H9 (cell line): ENCODE results near the gene BANP. TPM values are rescaled to one million over a fixed set of nuclear protein-coding genes. Genes with fewer than 3 reads are reported as not detected.

Experiments used
- DNase-seq: peaks from one replicate; pipeline ENCODE4 v3.0.0-alpha.2; 2017
- H2AFZ ChIP-seq: one replicate; pipeline ENCODE4 v1.6.1; 2013; ENCODE audit warnings: mild to moderate bottlenecking, low read length, control low read depth, moderate library complexity
- H2AK5ac ChIP-seq: 2 replicates; pipeline ENCODE4 v1.6.1; 2013; ENCODE audit warnings: low read length, control low read depth, mixed read lengths; ENCODE audit not compliant: insufficient read length
- H2BK120ac ChIP-seq: one replicate; pipeline ENCODE4 v1.6.1; 2013; ENCODE audit warnings: low read depth, mild to moderate bottlenecking, low read length, control low read depth, inconsistent platforms; ENCODE audit not compliant: poor library complexity, severe bottlenecking
- H2BK12ac ChIP-seq: 2 replicates; pipeline ENCODE4 v1.6.1; 2013; ENCODE audit warnings: low read length, control low read depth, mixed read lengths, low read depth; ENCODE audit not compliant: insufficient read length
- H2BK15ac ChIP-seq: 2 replicates; pipeline ENCODE4 v1.6.1; 2013; ENCODE audit warnings: low read depth, low read length, control low read depth
- H2BK20ac ChIP-seq: one replicate; pipeline ENCODE4 v1.6.1; 2013; ENCODE audit warnings: low read depth, mild to moderate bottlenecking, low read length, control low read depth, inconsistent platforms; ENCODE audit not compliant: poor library complexity, severe bottlenecking
- H2BK5ac ChIP-seq: 2 replicates; pipeline ENCODE4 v1.6.1; 2013; ENCODE audit warnings: low read length, control low read depth, mixed read lengths; ENCODE audit not compliant: insufficient read length
- H3K14ac ChIP-seq: 2 replicates; pipeline ENCODE4 v1.6.1; 2013; ENCODE audit warnings: low read length, control low read depth; ENCODE audit not compliant: insufficient read depth
- H3K18ac ChIP-seq: 2 replicates; pipeline ENCODE4 v1.6.1; 2013; ENCODE audit warnings: low read depth, mild to moderate bottlenecking, mixed read lengths, low read length, control low read depth; ENCODE audit not compliant: insufficient read length
- H3K23ac ChIP-seq: 2 replicates; pipeline ENCODE4 v1.6.1; 2013; ENCODE audit warnings: low read length, control low read depth, mixed read lengths, low read depth; ENCODE audit not compliant: insufficient read length
- H3K23me2 ChIP-seq: 2 replicates; pipeline ENCODE4 v1.6.1; 2013; ENCODE audit warnings: low read depth, mild to moderate bottlenecking, mixed read lengths, low read length, control low read depth; ENCODE audit not compliant: insufficient read length, poor library complexity, severe bottlenecking
- H3K27ac ChIP-seq: 2 replicates; pipeline ENCODE4 v1.5.1; 2013; ENCODE audit warnings: low read length, control low read depth, mixed read lengths, low read depth; ENCODE audit not compliant: insufficient read length
- H3K27me3 ChIP-seq: 2 replicates; pipeline ENCODE4 v1.6.1; 2013; ENCODE audit warnings: low read length, control low read depth, inconsistent platforms; ENCODE audit not compliant: insufficient read depth
- H3K4ac ChIP-seq: 2 replicates; pipeline ENCODE4 v1.6.1; 2013; ENCODE audit warnings: low read depth, mild to moderate bottlenecking, control low read depth, inconsistent platforms, low read length, moderate library complexity
- H3K4me1 ChIP-seq: 2 replicates; pipeline ENCODE4 v1.6.1; 2013; ENCODE audit warnings: low read length, control low read depth, inconsistent platforms; ENCODE audit not compliant: insufficient read depth
- H3K4me2 ChIP-seq: 2 replicates; pipeline ENCODE4 v1.6.1; 2013; ENCODE audit warnings: low read length, control low read depth, mixed read lengths; ENCODE audit not compliant: insufficient read length, insufficient read depth
- H3K56ac ChIP-seq: 2 replicates; pipeline ENCODE4 v1.6.1; 2013; ENCODE audit warnings: low read depth, mild to moderate bottlenecking, mixed read lengths, low read length, control low read depth; ENCODE audit not compliant: insufficient read length
- H3K79me1 ChIP-seq: 2 replicates; pipeline ENCODE4 v1.6.1; 2013; ENCODE audit warnings: low read depth, mild to moderate bottlenecking, moderate library complexity, low read length, control low read depth, inconsistent platforms; ENCODE audit not compliant: insufficient read depth, poor library complexity, severe bottlenecking
- H3K79me2 ChIP-seq: 2 replicates; pipeline ENCODE4 v1.6.1; 2013; ENCODE audit warnings: low read length, control low read depth, inconsistent platforms; ENCODE audit not compliant: insufficient read depth
- H3K9ac ChIP-seq: 2 replicates; pipeline ENCODE4 v1.6.1; 2013; ENCODE audit warnings: low read length, control low read depth, mixed read lengths; ENCODE audit not compliant: insufficient read length; ENCODE audit errors: extremely low read depth
- H3K9me3 ChIP-seq: one replicate; pipeline ENCODE4 v1.6.1; 2013; ENCODE audit warnings: low read depth, low read length, inconsistent platforms; ENCODE audit not compliant: control insufficient read depth
- H3T11ph ChIP-seq: one replicate; pipeline ENCODE4 v1.6.1; 2013; ENCODE audit warnings: mild to moderate bottlenecking, low read length, control low read depth, inconsistent platforms
- H4K20me1 ChIP-seq: one replicate; pipeline ENCODE4 v1.6.1; 2013; ENCODE audit not compliant: control insufficient read depth, insufficient read length, insufficient read depth
- H4K5ac ChIP-seq: 2 replicates; pipeline ENCODE4 v1.6.1; 2013; ENCODE audit warnings: low read depth, mild to moderate bottlenecking, mixed read lengths, low read length, control low read depth; ENCODE audit not compliant: insufficient read length
- H4K8ac ChIP-seq: replicated peaks from 2 replicates; pipeline ENCODE4 v1.6.1; 2013; ENCODE audit warnings: low read length, control low read depth, mixed read lengths, low read depth; ENCODE audit not compliant: insufficient read length
- H4K91ac ChIP-seq: 2 replicates; pipeline ENCODE4 v1.6.1; 2013; ENCODE audit warnings: low read depth, mild to moderate bottlenecking, moderate library complexity, mixed read lengths, low read length, control low read depth; ENCODE audit not compliant: insufficient read length
- H3K27ac Mint-ChIP-seq, 3 experiments: 2 replicates in 2 of 3; 3 replicates in 1 of 3; pipeline ENCODE4 v1.8.0; 2020 to 2021; ENCODE audit warnings: mixed read lengths in 3 of 3, mild to moderate bottlenecking in 1 of 3, moderate library complexity in 1 of 3
- H3K27me3 Mint-ChIP-seq: 2 replicates; pipeline ENCODE4 v1.8.0; 2021; ENCODE audit warnings: low read depth, mild to moderate bottlenecking, moderate library complexity, mixed read lengths
- H3K36me3 Mint-ChIP-seq, 3 experiments: 2 replicates in 2 of 3; 3 replicates in 1 of 3; pipeline ENCODE4 v1.8.0; 2020 to 2021; ENCODE audit warnings: low read depth in 3 of 3, mixed read lengths in 3 of 3; ENCODE audit not compliant: insufficient read depth in 1 of 3
- H3K4me1 Mint-ChIP-seq, 2 experiments: 2 replicates each; pipeline ENCODE4 v1.8.0; 2020; ENCODE audit warnings: mixed read lengths in 2 of 2
- H3K4me3 Mint-ChIP-seq, 2 experiments: 2 replicates in 1 of 2; 3 replicates in 1 of 2; pipeline ENCODE4 v1.8.0; 2020 to 2021; ENCODE audit warnings: mild to moderate bottlenecking in 2 of 2, mixed read lengths in 2 of 2, moderate library complexity in 1 of 2
- H3K9me3 Mint-ChIP-seq, 2 experiments: 2 replicates in 1 of 2; 3 replicates in 1 of 2; pipeline ENCODE4 v1.8.0; 2020; ENCODE audit warnings: mild to moderate bottlenecking in 2 of 2, mixed read lengths in 2 of 2, moderate library complexity in 1 of 2
- CTCF ChIP-seq: fragments of 200-600 bp; sonication (generic); conservative IDR thresholded peaks from 3 replicates; pipeline ENCODE4 v1.8.0; 2021; ENCODE audit warnings: antibody characterized with exemption, mild to moderate bottlenecking
- WGBS: extraction: QIAGEN DNeasy Blood & Tissue Kit; methylation state at CpG from one replicate; pipeline ENCODE4 v1.1.7; 2013; ENCODE audit warnings: missing lambda C conversion rate, low lambda C conversion rate, mixed read lengths; ENCODE audit not compliant: insufficient read length; ENCODE audit errors: extremely low coverage; 5-methylcytosine and 5-hydroxymethylcytosine counted together
- total RNA-seq: library from RNA; stranded (reverse); gene quantifications from 2 replicates; pipeline ENCODE4 v1.2.1, GENCODE V29; 2021

Gene BANP
- total RNA-seq, 1 experiment from 2014 or later, result 24.9 TPM

GRCh38 chr16:88005181-88005581 lies 53.9 kb downstream of the BANP start:
- no peak overlapping the region for H2AFZ ChIP-seq
- no peaks in the 10 kb centered on the region for H3K27me3 ChIP-seq
- peaks cover 4% of the 10 kb centered on the region; the same call in 1 of the 2 replicates for H3K4me1 ChIP-seq
- H2BK120ac ChIP-seq, result no peak overlapping the region
- H3K27ac ChIP-seq, result no peak overlapping the region
- H3K9me3 ChIP-seq, result peaks cover 6% of the 10 kb centered on the region
- no peak overlapping the region for H3K56ac ChIP-seq
- H3T11ph ChIP-seq, result no peak overlapping the region
- no peaks in the 10 kb centered on the region for H3K79me1 ChIP-seq
- H3K9me3 Mint-ChIP-seq, result peaks cover 26 to 30% of the 10 kb centered on the region in 2 experiments
- H2BK15ac ChIP-seq, result no peak overlapping the region
- H3K27ac Mint-ChIP-seq, result peak overlapping the region; percentile 5 to 74 (median 53); a peak in 2 of 7 replicates
- H2BK12ac ChIP-seq, result no peak overlapping the region
- H3K79me2 ChIP-seq, result peaks cover 6% of the 10 kb centered on the region; the same call in 1 of the 2 replicates
- H4K8ac ChIP-seq, result no peak overlapping the region
- no peaks in the 10 kb centered on the region for H3K23me2 ChIP-seq
- H3K4me3 Mint-ChIP-seq, result no peak overlapping the region
- H4K91ac ChIP-seq, result no peak overlapping the region
- no peaks in the 10 kb centered on the region for H4K20me1 ChIP-seq
- H2BK5ac ChIP-seq, result no peak overlapping the region
- no peak overlapping the region for H4K5ac ChIP-seq
- no peak overlapping the region for H3K14ac ChIP-seq
- H2BK20ac ChIP-seq, result no peak overlapping the region
- WGBS, result no CpG with 5 or more reads among the region's 9 CpGs
- peak; percentile 80 for TF ChIP-seq CTCF
- H3K4me2 ChIP-seq, result no peak overlapping the region
- peaks cover 53 to 58% (median 55%) of the 10 kb centered on the region in 3 experiments for H3K36me3 Mint-ChIP-seq
- DNase-seq, result peak; percentile 71
- peaks cover 25 to 33% of the 10 kb centered on the region in 2 experiments for H3K4me1 Mint-ChIP-seq
- H2AK5ac ChIP-seq, result no peak overlapping the region
- no peak overlapping the region for H3K9ac ChIP-seq
- H3K27me3 Mint-ChIP-seq, result no peaks in the 10 kb centered on the region
- H3K18ac ChIP-seq, result no peak overlapping the region
- H3K23ac ChIP-seq, result no peak overlapping the region
- no peak overlapping the region for H3K4ac ChIP-seq
